IPS DF 6.9 (cell line): Measurements from ENCODE around the gene POMGNT2.
A peak's percentile ranks its signal among the peaks of the same experiment; 100 is the strongest.

Source experiments
- DNase-seq: peaks from one replicate; pipeline ENCODE4 v3.0.0-alpha.2; 2013; ENCODE audit warnings: low read depth, low spot score
- H3K27ac ChIP-seq: one replicate; pipeline ENCODE4 v1.5.1; 2013; ENCODE audit warnings: low read length, control low read depth
- H3K27me3 ChIP-seq: 2 replicates; pipeline ENCODE4 v1.6.1; 2013; ENCODE audit warnings: mild to moderate bottlenecking, low read length; ENCODE audit not compliant: control insufficient read depth, insufficient read depth
- H3K36me3 ChIP-seq: 2 replicates; pipeline ENCODE4 v1.6.1; 2013; ENCODE audit warnings: low read length; ENCODE audit not compliant: control insufficient read depth, insufficient read depth
- H3K4me1 ChIP-seq: 2 replicates; pipeline ENCODE4 v1.6.1; 2013; ENCODE audit warnings: low read length; ENCODE audit not compliant: control insufficient read depth, insufficient read depth
- H3K4me3 ChIP-seq: 2 replicates; pipeline ENCODE4 v1.5.1; 2013; ENCODE audit warnings: mild to moderate bottlenecking, low read length
- H3K9me3 ChIP-seq: 2 replicates; pipeline ENCODE4 v1.6.1; 2013; ENCODE audit warnings: low read length, inconsistent platforms; ENCODE audit not compliant: control insufficient read depth, insufficient read depth
- WGBS: extraction: QIAGEN DNeasy Blood & Tissue Kit; methylation state at CpG from one replicate; pipeline ENCODE4 v1.1.7; 2013; ENCODE audit warnings: mixed read lengths, missing lambda C conversion rate; ENCODE audit not compliant: insufficient read length, insufficient coverage; 5-methylcytosine and 5-hydroxymethylcytosine counted together

The POMGNT2 gene

DNA sequence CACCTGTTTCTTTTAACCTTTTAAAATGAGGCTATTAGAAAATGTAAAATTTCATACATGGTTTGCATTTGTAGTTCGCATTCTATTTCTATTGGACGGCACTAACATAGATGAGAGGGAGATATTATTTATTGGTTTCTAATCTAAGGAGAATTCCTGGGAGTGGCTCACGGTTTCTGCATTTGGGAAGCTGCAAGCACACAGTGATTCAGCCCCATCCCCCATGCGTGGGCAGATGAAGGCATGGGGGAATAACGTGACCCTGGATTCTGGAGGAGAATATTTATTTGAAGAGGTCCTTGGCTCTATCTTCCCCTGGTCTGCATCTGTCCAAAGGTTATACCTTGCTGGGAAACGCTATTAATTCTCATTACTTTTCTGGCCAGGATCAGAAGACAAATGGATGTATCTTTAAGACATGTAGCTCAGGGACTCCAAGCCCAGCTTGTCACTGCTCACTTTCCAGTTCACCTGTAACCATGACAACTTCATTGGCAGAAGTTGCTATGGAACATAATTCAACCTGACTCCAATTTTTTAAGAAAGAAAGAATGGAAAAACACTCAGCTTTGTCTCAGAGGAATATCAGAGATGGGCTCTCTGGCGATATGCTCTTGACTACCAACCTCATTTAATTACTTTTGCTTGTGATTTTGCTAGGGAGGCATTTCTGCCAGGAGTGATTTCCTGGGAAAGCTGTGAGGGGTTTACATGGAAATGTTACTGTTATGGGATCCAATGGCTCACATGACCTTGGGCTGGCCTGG lies 27.2 kb upstream of the POMGNT2 start:
- no peaks in the 10 kb centered on the region for H3K9me3 ChIP-seq
- no peak overlapping the region for H3K4me3 ChIP-seq
- H3K36me3 ChIP-seq = no peaks in the 10 kb centered on the region
- WGBS = no CpG with 5 or more reads among the region's 7 CpGs
- no peak overlapping the region for H3K27ac ChIP-seq
- H3K27me3 ChIP-seq = no peaks in the 10 kb centered on the region
- DNase-seq = no peak
- no peaks in the 10 kb centered on the region for H3K4me1 ChIP-seq

DNA sequence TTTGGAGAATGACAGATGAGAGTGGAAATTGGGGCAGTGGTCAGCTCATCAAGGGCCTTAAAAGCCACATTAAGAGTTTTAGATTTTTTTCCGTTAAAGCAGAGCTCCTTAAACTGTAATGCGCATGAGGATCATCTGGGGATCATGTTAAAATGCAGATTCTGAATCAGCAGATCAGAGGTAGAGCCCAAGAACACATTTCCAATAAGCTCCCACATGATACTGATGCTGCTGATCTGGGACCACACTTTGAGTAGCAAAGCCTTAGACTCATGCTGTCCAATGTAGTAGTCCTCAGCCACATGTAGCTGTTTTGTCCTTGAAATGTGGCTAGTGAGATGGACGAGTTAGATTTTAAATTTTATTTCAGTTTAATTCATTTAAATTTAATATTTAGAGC lies 26.3 kb upstream of the POMGNT2 start:
- Histone ChIP-seq H3K4me3 (no peak overlapping the region), H3K36me3 (no peaks in the 10 kb centered on the region), H3K27ac (no peak overlapping the region), H3K4me1 (no peaks in the 10 kb centered on the region), H3K27me3 (no peaks in the 10 kb centered on the region), H3K9me3 (no peaks in the 10 kb centered on the region)
- no CpG with 5 or more reads among the region's 3 CpGs for WGBS
- DNase-seq = no peak

DNA sequence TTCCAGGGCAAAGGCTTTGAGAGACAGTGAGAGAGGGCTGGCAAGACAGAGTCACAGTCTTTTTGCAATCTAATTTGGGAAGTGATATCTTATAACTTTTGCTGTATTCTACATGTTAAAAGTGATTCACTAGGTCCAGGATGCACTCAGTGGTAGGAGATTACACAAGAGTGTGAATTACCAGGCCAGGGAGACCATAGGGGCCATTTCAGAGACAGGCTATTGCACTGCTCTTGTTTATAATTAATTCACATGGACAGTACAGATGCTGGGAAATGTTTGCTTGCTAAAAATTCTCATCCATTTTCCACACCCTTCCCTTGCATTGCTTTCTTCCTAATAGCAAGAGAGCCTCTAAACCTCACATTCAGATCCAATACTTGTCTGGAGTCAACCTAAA lies 22.6 kb upstream of the POMGNT2 start:
- DNase-seq = no peak
- Histone ChIP-seq H3K27ac (no peak overlapping the region), H3K36me3 (no peaks in the 10 kb centered on the region), H3K9me3 (no peaks in the 10 kb centered on the region), H3K27me3 (no peaks in the 10 kb centered on the region), H3K4me3 (no peak overlapping the region), H3K4me1 (no peaks in the 10 kb centered on the region)

DNA sequence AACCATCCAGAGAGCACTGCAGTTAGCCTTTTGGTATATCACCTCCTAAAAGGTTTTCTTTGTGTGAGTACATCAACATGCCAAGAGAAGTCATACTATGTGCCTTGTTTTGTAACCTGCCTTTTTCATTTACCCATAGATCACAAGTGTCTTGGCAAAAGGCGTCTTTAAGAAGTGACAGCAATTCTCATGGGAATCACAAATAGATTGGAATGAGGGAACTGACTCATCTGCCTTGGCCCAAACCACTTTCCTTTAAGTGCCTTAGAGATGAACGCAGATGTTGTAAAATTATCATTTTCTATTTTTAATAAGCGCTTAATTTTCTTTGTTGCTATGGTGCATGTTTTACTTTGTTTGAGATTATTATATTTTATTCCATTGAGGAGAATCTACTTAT lies 20.7 kb upstream of the POMGNT2 start:
- no CpG with 5 or more reads among the region's 3 CpGs for WGBS
- H3K27me3 ChIP-seq = no peaks in the 10 kb centered on the region
- H3K4me1 ChIP-seq = no peaks in the 10 kb centered on the region
- no peaks in the 10 kb centered on the region for H3K9me3 ChIP-seq
- DNase-seq = no peak
- H3K36me3 ChIP-seq = no peaks in the 10 kb centered on the region
- H3K4me3 ChIP-seq = no peak overlapping the region
- H3K27ac ChIP-seq = no peak overlapping the region

DNA sequence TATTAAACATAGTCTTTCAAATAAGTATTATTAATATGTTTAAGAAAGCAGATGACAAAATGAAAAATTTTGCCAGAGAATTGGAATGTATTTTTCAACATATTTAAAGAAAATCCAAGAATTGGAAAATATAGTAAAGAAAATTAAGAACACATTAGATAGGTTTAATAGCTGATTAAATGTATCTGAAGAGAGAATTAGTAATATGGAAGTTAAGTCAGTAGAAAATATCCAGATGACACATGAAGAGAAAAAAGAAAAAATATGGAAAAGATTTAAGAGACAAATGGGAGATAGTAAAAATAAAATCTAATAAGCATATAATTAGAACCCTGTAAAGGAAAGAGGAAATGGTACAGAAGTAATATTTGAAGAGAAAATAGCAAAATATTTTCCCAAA lies 18.0 kb upstream of the POMGNT2 start:
- no peaks in the 10 kb centered on the region for H3K36me3 ChIP-seq
- no peaks in the 10 kb centered on the region for H3K9me3 ChIP-seq
- H3K4me1 ChIP-seq = no peaks in the 10 kb centered on the region
- no peaks in the 10 kb centered on the region for H3K27me3 ChIP-seq
- H3K27ac ChIP-seq = no peak overlapping the region
- DNase-seq = no peak
- H3K4me3 ChIP-seq = no peak overlapping the region

DNA sequence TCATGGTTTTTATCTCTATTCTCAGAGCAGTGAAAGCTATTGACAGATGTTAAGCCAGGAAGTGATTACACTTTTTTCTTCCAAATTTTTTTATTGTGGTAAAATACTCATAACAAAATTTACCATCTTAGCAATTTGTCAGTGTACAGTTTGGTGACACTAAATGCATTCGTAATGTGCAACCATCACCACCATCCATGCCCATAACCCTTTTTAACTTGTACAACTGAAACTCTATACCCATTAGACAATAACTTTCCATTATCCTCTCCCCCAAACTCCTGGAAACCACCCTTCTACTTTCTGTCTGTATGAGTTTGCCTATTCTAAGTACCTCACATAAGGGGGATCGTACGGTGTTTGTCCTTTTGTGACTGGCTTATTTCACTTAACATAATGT lies 15.1 kb upstream of the POMGNT2 start:
- Histone ChIP-seq H3K27ac (no peak overlapping the region), H3K4me1 (no peaks in the 10 kb centered on the region), H3K36me3 (no peaks in the 10 kb centered on the region), H3K27me3 (no peaks in the 10 kb centered on the region), H3K9me3 (no peaks in the 10 kb centered on the region), H3K4me3 (no peak overlapping the region)
- WGBS = no CpG with 5 or more reads among the region's 3 CpGs
- DNase-seq = no peak

DNA sequence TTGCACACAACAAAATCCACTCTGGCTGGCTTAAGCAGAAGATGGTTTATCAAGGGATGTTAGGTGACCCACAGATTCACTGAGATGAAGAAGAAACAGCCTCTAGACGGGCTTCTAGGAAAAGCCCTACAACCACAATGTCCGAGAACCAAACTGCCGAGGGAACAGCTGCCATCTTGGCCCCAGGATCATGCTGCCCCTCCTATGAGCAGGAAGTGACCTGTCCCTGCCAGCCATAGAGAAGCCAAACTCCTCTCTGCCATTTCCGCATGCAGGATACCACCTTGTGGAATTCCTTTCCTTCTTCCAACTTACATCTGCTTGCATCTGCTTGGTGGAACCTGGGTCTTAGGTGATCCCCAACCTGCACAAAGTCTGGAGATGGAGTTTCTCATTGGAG lies 11.4 kb upstream of the POMGNT2 start:
- Histone ChIP-seq H3K27ac (no peak overlapping the region), H3K36me3 (no peaks in the 10 kb centered on the region), H3K27me3 (no peaks in the 10 kb centered on the region), H3K9me3 (no peaks in the 10 kb centered on the region), H3K4me3 (no peak overlapping the region), H3K4me1 (no peaks in the 10 kb centered on the region)
- no CpG with 5 or more reads among the region's 4 CpGs for WGBS
- no peak for DNase-seq

DNA sequence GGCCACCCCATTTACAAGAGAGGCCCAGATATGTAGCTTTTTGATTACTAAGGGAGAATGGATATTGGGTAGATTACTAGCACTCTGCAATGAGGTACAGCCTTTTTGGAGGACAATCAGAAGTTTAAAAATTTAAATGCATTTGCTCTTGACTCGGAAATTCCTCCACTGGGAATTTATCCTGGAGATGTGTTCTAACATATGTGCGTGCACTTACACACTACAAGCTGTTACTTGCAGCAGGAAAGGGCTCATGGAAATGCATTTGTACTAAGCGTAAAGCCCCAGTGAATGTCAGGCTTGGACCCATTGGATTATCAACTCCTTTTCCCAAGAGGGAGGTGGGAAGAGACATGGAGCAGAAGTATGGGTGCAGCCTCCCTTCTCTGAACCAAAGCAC lies 7.8 kb upstream of the POMGNT2 start:
- no CpG with 5 or more reads among the region's 3 CpGs for WGBS

DNA sequence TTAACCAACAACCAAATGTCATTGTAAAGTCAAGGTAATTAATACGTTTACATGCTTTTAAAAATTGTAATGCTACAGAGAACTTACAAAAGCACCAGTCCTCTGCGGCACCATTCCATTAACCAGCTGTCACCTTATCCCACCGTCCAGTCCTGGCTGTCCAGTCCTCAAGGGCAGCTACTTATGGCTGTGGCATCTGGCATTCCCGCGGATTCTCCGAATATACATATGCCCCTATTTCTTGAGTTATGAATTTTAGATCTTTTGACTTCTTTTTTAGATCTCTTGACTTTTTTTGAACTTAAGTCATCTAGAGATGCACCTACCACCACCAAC lies 382 bp upstream of the POMGNT2 start:
- no peak for DNase-seq
- WGBS = no CpG with 5 or more reads among the region's 6 CpGs
- H3K9me3 ChIP-seq = no peaks in the 10 kb centered on the region
- no peak overlapping the region for H3K27ac ChIP-seq
- H3K4me1 ChIP-seq = no peaks in the 10 kb centered on the region
- no peaks in the 10 kb centered on the region for H3K36me3 ChIP-seq
- H3K27me3 ChIP-seq = no peaks in the 10 kb centered on the region
- no peak overlapping the region for H3K4me3 ChIP-seq

More for the DNA sequence above, 7.8 kb upstream of the POMGNT2 start:
- H3K4me1 ChIP-seq = no peaks in the 10 kb centered on the region
- no peaks in the 10 kb centered on the region for H3K27me3 ChIP-seq
- H3K4me3 ChIP-seq = no peak overlapping the region
- H3K36me3 ChIP-seq = no peaks in the 10 kb centered on the region
- no peak overlapping the region for H3K27ac ChIP-seq
- no peak for DNase-seq
- H3K9me3 ChIP-seq = no peaks in the 10 kb centered on the region

DNA sequence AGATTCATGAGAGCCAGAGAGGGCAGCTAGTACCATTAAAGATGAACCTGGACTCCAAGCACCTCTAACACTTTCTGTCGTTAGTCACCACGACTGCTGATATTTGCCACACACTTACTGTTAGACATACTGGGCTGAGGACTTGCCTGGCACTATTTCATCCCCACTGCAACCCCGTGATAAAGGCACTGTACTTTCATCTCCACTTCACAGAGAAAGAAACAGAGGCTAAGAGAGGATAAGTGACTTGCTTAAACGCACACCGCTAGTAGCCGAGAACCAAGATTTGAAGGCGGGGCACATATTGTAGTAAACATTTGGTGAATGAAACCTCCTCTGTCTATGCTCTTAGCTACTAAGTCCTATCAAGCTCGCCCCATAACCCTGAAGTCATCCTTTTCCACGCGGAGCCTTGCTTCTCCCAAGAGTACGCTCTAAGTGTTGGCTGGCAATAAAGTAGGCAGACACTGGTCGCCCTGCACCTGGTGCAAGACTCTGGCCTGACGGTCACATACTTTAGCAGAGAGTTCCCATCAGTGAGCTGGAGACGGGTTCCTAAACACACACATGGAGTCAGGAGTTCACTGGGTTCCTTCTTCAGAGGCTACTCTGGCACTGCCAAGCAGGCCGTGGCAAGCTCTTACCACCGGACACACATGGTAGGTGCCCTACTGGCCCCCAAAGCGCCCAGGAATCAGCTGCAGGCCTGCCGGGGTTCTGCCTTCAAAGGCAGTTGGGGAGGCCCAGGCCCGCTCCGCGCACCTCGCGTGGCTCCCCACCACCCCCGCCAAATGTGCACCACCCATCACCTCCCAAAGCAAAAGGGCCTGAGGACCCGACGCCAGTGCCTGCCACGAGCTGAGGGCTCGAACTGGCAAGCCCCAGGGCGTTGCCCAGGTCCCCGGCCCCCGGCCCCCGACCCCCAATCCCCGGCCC lies 951 bp downstream of the POMGNT2 start:
- no peak for DNase-seq
- Histone ChIP-seq H3K4me3 (peak overlapping the region; percentile 27; the same call in 1 of the 2 replicates), H3K27ac (no peak overlapping the region), H3K27me3 (no peaks in the 10 kb centered on the region), H3K36me3 (no peaks in the 10 kb centered on the region), H3K4me1 (no peaks in the 10 kb centered on the region), H3K9me3 (no peaks in the 10 kb centered on the region)
- no CpG with 5 or more reads among the region's 33 CpGs for WGBS

DNA sequence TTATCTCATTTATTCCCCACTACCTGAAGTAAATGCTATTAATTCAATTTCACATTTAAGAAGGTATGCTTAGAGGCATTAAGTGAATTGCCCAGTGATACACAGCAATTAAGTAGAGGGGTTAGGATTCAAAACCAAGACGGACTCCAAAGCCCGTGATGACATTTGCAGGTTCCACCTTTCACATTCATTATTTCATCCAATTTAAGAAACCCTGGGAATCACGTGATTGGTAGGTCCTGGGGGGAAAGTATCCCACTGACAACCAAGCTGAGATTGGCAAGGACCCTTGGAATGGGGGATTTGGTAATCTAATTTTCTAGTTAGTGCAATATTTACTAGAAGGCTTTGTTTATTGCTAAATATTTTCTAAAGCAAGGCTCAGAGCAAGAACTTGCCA lies 1.8 kb downstream of the POMGNT2 start:
- H3K27me3 ChIP-seq = no peaks in the 10 kb centered on the region
- H3K4me3 ChIP-seq = no peak overlapping the region
- no peak overlapping the region for H3K27ac ChIP-seq
- H3K4me1 ChIP-seq = no peaks in the 10 kb centered on the region
- H3K36me3 ChIP-seq = no peaks in the 10 kb centered on the region
- WGBS = no CpG with 5 or more reads among the region's 3 CpGs
- no peaks in the 10 kb centered on the region for H3K9me3 ChIP-seq
- no peak for DNase-seq
